DMS 273 treated with DMSO at 0.1 percent for 48 hours (cell line): ENCODE data around the gene SPRYD4.
"Not testable (repeated sequence)": the region's sequence is repeated elsewhere in the genome, so short reads cannot be mapped to it uniquely, and the experiment has no call there.

Experiments used
- DNase-seq: peaks from one replicate; lab custom pipeline; 2025; lab: John Stamatoyannopoulos, UW

Gene SPRYD4

GRCh38 chr12:56468216-56469006, at the start of gene SPRYD4:
TSS of gene SPRYD4 (plus strand) at chr12:56468578. CDS start at chr12:56468592, 14 bp downstream.
- peak; percentile 72 for DNase-seq

- no peak for DNase-seq
Measured at GRCh38 chr12:56420411-56420810, 48.0 kb upstream of the SPRYD4 start.

GRCh38 chr12:56425193-56425592, 43.2 kb upstream of the SPRYD4 start:
- DNase-seq, result no peak

GRCh38 chr12:56425940-56426438, 42.4 kb upstream of the SPRYD4 start:
- no peak for DNase-seq

- no peak for DNase-seq
Measured at GRCh38 chr12:56431288-56431687, 37.1 kb upstream of the SPRYD4 start.

- no peak for DNase-seq
Measured at GRCh38 chr12:56431850-56432249, 36.5 kb upstream of the SPRYD4 start.

GRCh38 chr12:56434828-56435227, 33.5 kb upstream of the SPRYD4 start:
- no peak for DNase-seq

GRCh38 chr12:56437430-56438176, 30.8 kb upstream of the SPRYD4 start:
- DNase-seq, result no peak

GRCh38 chr12:56443208-56443607, 25.2 kb upstream of the SPRYD4 start:
- not testable (repeated sequence) for DNase-seq

GRCh38 chr12:56448860-56449621, 19.3 kb upstream of the SPRYD4 start, which contains the start of gene TIMELESS:
TSS of gene TIMELESS (minus strand) at chr12:56449426. CDS start at chr12:56434170, 15,256 bp downstream.
- peak; percentile 79 for DNase-seq

- no peak for DNase-seq
Measured at GRCh38 chr12:56449622-56449984, 18.8 kb upstream of the SPRYD4 start.

- DNase-seq, result no peak
Measured at GRCh38 chr12:56450241-56450640, 18.1 kb upstream of the SPRYD4 start.

GRCh38 chr12:56451147-56451546, 17.2 kb upstream of the SPRYD4 start:
- no peak for DNase-seq

- no peak for DNase-seq
Measured at GRCh38 chr12:56454557-56454956, 13.8 kb upstream of the SPRYD4 start, which contains the start of gene MIP. TSS of gene MIP (minus strand) at chr12:56454657. CDS start at chr12:56454613, 44 bp downstream.

GRCh38 chr12:56457817-56458216, 10.6 kb upstream of the SPRYD4 start:
- no peak for DNase-seq

GRCh38 chr12:56461235-56462159, 6.9 kb upstream of the SPRYD4 start:
- no peak for DNase-seq

GRCh38 chr12:56462565-56462964, 5.8 kb upstream of the SPRYD4 start:
- no peak for DNase-seq

- DNase-seq, result no peak
Measured at GRCh38 chr12:56469007-56469930, 891 bp downstream of the SPRYD4 start.

GRCh38 chr12:56474389-56474788, 6.0 kb downstream of the SPRYD4 start:
- DNase-seq, result no peak

- DNase-seq, result no peak
Measured at GRCh38 chr12:56476143-56476542, 7.8 kb downstream of the SPRYD4 start.
